Left ventricle myocardium inferior (tissue), 1 donor: ENCODE data around the gene METRN. TPM values are rescaled to one million over a fixed set of nuclear protein-coding genes. Genes with fewer than 3 reads are reported as not detected.

Experiments
- DNase-seq: peaks from one replicate; pipeline ENCODE4 v3.0.0-alpha.2; 2020
- H3K27ac ChIP-seq: fragments of 200-600 bp; replicated peaks from 2 replicates; pipeline ENCODE4 v1.8.0; 2021
- H3K27me3 ChIP-seq: fragments of 200-600 bp; 2 replicates; pipeline ENCODE4 v1.8.0; 2021; ENCODE audit warnings: low read depth
- H3K36me3 ChIP-seq: fragments of 200-600 bp; 2 replicates; pipeline ENCODE4 v1.8.0; 2021
- H3K4me1 ChIP-seq: fragments of 200-600 bp; 2 replicates; pipeline ENCODE4 v1.8.0; 2021
- H3K4me3 ChIP-seq: fragments of 200-600 bp; 2 replicates; pipeline ENCODE4 v1.8.0; 2021; ENCODE audit warnings: mild to moderate bottlenecking, moderate library complexity
- H3K9me3 ChIP-seq: fragments of 200-600 bp; replicated peaks from 2 replicates; pipeline ENCODE4 v1.8.0; 2021
- intact Hi-C: fragments of 100-400 bp; cut with micrococcal nuclease; formaldehyde crosslinking; loops from one replicate; pipeline ENCODE4 v1.11.0; 2022
- total RNA-seq: library from RNA; stranded (reverse); fragmentation: NEBNext Ultra II Directional; extraction: Animal tissue kit (Norgen Biotek cat#: 25700); gene quantifications from one replicate; pipeline ENCODE4 v1.2.1, GENCODE V29; 2021
- TF ChIP-seq, protein P1 (sequence below): fragments of 200-600 bp; IDR thresholded peaks from 2 replicates; pipeline ENCODE4 v1.8.0; 2021; ENCODE audit warnings: antibody characterized with exemption, mild to moderate bottlenecking, borderline replicate concordance
- donor health status: DM: no; HTN: yes; CAD: no; lungs with severe emphysema.

Gene METRN
- total RNA-seq, 1 donor from 2014 or later: 62.5 TPM

GRCh38 chr16:676565-676902 is 38.4 kb upstream of the METRN start:
- Histone ChIP-seq H3K9me3 (no peaks in the 10 kb centered on the region), H3K4me3 (no peak overlapping the region), H3K36me3 (peaks cover 31% of the 10 kb centered on the region), H3K4me1 (peaks cover 51% of the 10 kb centered on the region), H3K27ac (no peak overlapping the region), H3K27me3 (peaks cover 19% of the 10 kb centered on the region)
- no peak for DNase-seq
- TF ChIP-seq, protein P1, sequence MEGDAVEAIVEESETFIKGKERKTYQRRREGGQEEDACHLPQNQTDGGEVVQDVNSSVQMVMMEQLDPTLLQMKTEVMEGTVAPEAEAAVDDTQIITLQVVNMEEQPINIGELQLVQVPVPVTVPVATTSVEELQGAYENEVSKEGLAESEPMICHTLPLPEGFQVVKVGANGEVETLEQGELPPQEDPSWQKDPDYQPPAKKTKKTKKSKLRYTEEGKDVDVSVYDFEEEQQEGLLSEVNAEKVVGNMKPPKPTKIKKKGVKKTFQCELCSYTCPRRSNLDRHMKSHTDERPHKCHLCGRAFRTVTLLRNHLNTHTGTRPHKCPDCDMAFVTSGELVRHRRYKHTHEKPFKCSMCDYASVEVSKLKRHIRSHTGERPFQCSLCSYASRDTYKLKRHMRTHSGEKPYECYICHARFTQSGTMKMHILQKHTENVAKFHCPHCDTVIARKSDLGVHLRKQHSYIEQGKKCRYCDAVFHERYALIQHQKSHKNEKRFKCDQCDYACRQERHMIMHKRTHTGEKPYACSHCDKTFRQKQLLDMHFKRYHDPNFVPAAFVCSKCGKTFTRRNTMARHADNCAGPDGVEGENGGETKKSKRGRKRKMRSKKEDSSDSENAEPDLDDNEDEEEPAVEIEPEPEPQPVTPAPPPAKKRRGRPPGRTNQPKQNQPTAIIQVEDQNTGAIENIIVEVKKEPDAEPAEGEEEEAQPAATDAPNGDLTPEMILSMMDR: no peak
- intact Hi-C loops: no loop called here

DNA sequence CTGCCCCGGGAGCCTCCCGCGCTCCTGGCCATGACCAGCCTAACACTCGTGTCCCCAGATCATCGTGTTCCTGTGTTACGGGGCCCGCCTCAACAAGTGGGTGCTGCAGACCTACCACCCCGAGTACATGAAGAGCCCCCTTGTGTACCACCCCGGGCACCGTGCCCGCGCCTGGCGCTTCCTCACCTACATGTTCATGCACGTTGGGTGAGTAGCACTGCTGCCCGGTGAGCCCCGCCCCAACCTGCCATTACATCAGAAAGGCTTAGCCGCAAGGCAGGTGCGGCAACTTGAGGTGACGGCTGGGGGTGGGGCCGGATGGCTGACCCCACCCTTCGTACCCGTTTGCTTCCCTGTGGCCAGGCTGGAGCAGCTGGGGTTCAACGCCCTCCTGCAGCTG is 38.0 kb upstream of the METRN start:
- H3K4me3 ChIP-seq: no peak overlapping the region
- intact Hi-C loops: no loop called here
- no peak for DNase-seq
- peaks cover 19% of the 10 kb centered on the region for H3K27me3 ChIP-seq
- no peaks in the 10 kb centered on the region for H3K9me3 ChIP-seq
- TF ChIP-seq, protein P1: no peak
- no peak overlapping the region for H3K27ac ChIP-seq
- peaks cover 55% of the 10 kb centered on the region for H3K4me1 ChIP-seq
- peaks cover 31% of the 10 kb centered on the region for H3K36me3 ChIP-seq

GRCh38 chr16:677316-678190 is 37.4 kb upstream of the METRN start:
- intact Hi-C loops: no loop called here
- TF ChIP-seq, protein P1: no peak
- peaks cover 61% of the 10 kb centered on the region for H3K4me1 ChIP-seq
- H3K9me3 ChIP-seq: no peaks in the 10 kb centered on the region
- H3K36me3 ChIP-seq: peaks cover 31% of the 10 kb centered on the region
- DNase-seq: no peak
- peaks cover 19% of the 10 kb centered on the region for H3K27me3 ChIP-seq
- H3K4me3 ChIP-seq: no peak overlapping the region
- H3K27ac ChIP-seq: no peak overlapping the region

DNA sequence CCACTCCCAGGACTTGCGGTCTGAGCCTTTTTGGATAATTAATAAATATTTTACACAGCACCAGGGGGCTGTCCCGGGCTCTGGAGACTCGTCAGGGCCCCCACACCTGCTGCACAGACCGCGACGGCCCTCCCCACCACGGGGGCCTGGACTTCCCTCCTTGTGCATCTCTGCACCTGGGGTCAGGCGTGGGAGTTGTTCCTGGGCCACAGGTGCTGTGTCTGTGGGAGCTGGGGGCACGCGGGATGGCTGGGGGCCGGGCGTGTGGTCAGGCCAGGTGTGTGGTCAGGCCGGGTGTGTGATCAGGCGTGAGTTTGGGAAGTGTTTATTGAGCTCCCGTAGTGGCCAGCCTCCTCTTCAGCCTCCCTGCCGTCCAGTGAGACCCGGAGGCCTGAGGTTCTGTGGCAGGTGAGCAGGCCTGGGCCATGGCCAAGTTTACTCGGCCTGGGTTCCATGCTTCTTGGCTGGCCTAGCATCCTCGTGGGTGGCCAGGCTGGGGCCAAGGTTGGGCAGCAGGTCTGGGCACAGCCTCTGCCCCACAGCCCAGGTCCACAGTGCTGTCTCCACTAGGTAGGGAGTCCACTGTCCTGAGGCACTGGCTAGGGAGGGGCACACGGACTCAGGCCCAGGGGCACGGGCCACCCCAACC is 36.6 kb upstream of the METRN start:
- H3K9me3 ChIP-seq: no peaks in the 10 kb centered on the region
- H3K4me3 ChIP-seq: no peak overlapping the region
- DNase-seq: no peak
- no peak overlapping the region for H3K27ac ChIP-seq
- intact Hi-C loops: no loop called here
- TF ChIP-seq, protein P1: no peak
- peaks cover 19% of the 10 kb centered on the region for H3K27me3 ChIP-seq
- peaks cover 31% of the 10 kb centered on the region for H3K36me3 ChIP-seq
- peaks cover 69% of the 10 kb centered on the region for H3K4me1 ChIP-seq

- Histone ChIP-seq H3K36me3 (peaks cover 23% of the 10 kb centered on the region), H3K4me3 (peak overlapping the region; percentile 88), H3K9me3 (no peaks in the 10 kb centered on the region), H3K27ac (peak overlapping the region; percentile 100), H3K4me1 (peaks cover 74% of the 10 kb centered on the region), H3K27me3 (peaks cover 19% of the 10 kb centered on the region)
- DNase-seq: peak; percentile 76
- intact Hi-C loops: no loop called here
- TF ChIP-seq, protein P1: no peak
Measured at GRCh38 chr16:678858-679813, 35.8 kb upstream of the METRN start.
